Activated T-cell treated with anti-CD3 and anti-CD28 coated beads, Interleukin-2, amount 50 U/mL, for 4 hours (primary cell): ENCODE measurements around the gene CRPPA. TPM values are rescaled to one million over a fixed set of nuclear protein-coding genes. Genes with fewer than 3 reads are reported as not detected.

Experiments
- ATAC-seq, 2 donors: fragments of 200-7000 bp; cut with Tn5 transposase; one replicate each; pipeline ENCODE4 v1.10.0; 2021
- DNase-seq: peaks from one replicate; pipeline ENCODE4 v3.0.0-alpha.2; 2020
- H3K27me3 Mint-ChIP-seq: one replicate; pipeline ENCODE4 v1.8.0; 2021; ENCODE audit warnings: low read depth, mixed read lengths
- H3K36me3 Mint-ChIP-seq: one replicate; pipeline ENCODE4 v1.8.0; 2022; ENCODE audit warnings: mixed read lengths; ENCODE audit not compliant: insufficient read depth
- H3K4me1 Mint-ChIP-seq: one replicate; pipeline ENCODE4 v1.8.0; 2021; ENCODE audit warnings: low read depth, mixed read lengths
- H3K4me3 Mint-ChIP-seq: one replicate; pipeline ENCODE4 v1.8.0; 2021; ENCODE audit warnings: mild to moderate bottlenecking, moderate library complexity, mixed read lengths
- H3K9me3 Mint-ChIP-seq: one replicate; pipeline ENCODE4 v1.8.0; 2021; ENCODE audit warnings: mixed read lengths
- total RNA-seq, 3 donors: library from RNA; stranded (reverse); gene quantifications; one replicate each; pipeline ENCODE4 v1.2.1, GENCODE V29; 2021

Gene CRPPA
- total RNA-seq, 3 donors from 2014 or later: 0.46 to 1.2 (median 1.2) TPM

GRCh38 chr7:16416289-16417282 lies 4.8 kb downstream of the CRPPA start:
- H3K27me3 Mint-ChIP-seq: peaks cover 16% of the 10 kb centered on the region

GRCh38 chr7:16412274-16413254 lies 8.8 kb downstream of the CRPPA start:
- Mint-ChIP-seq H3K36me3 (no peaks in the 10 kb centered on the region), H3K27me3 (peaks cover 4% of the 10 kb centered on the region), H3K4me3 (no peak overlapping the region), H3K4me1 (no peaks in the 10 kb centered on the region), H3K9me3 (no peaks in the 10 kb centered on the region)
- ATAC-seq (no peak), DNase-seq (no peak)

More at GRCh38 chr7:16416289-16417282, 4.8 kb downstream of the CRPPA start:
- H3K36me3 Mint-ChIP-seq: no peaks in the 10 kb centered on the region
- no peak overlapping the region for H3K4me3 Mint-ChIP-seq
- DNase-seq (no peak), ATAC-seq (no peak)
- no peaks in the 10 kb centered on the region for H3K9me3 Mint-ChIP-seq
- H3K4me1 Mint-ChIP-seq: peaks cover 10% of the 10 kb centered on the region

GRCh38 chr7:16411391-16411790 lies 9.9 kb downstream of the CRPPA start:
- Mint-ChIP-seq H3K36me3 (no peaks in the 10 kb centered on the region), H3K9me3 (no peaks in the 10 kb centered on the region), H3K4me3 (no peak overlapping the region)

DNA sequence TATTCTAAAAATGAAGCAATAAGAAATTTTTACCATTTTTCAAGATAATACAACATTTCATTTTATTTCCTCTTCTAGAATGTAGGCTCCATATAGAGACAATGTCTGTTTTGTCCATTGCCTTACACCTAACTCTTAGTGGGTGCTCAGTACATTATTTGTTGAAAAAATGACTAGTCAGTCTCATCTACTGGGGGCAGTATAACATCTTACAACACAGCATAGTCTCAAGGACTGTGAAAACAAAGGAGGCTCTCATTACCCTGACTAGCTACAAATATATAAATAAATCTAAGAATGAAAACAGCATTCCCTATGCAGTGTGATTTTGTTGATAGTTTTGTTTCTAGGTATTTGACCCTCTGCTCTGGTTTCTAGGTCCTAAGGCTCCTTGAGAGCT lies 11.6 kb downstream of the CRPPA start:
- DNase-seq (no peak), ATAC-seq (no peak)
- Mint-ChIP-seq H3K27me3 (no peaks in the 10 kb centered on the region), H3K4me3 (no peak overlapping the region), H3K36me3 (no peaks in the 10 kb centered on the region), H3K4me1 (no peaks in the 10 kb centered on the region), H3K9me3 (no peaks in the 10 kb centered on the region)

More at GRCh38 chr7:16411391-16411790, 9.9 kb downstream of the CRPPA start:
- Mint-ChIP-seq H3K27me3 (no peaks in the 10 kb centered on the region), H3K4me1 (no peaks in the 10 kb centered on the region)
- ATAC-seq (no peak), DNase-seq (no peak)

GRCh38 chr7:16404636-16405035 lies 16.7 kb downstream of the CRPPA start:
- Mint-ChIP-seq H3K36me3 (no peaks in the 10 kb centered on the region), H3K27me3 (no peaks in the 10 kb centered on the region), H3K4me3 (no peak overlapping the region), H3K4me1 (no peaks in the 10 kb centered on the region), H3K9me3 (peaks cover 20% of the 10 kb centered on the region)
- DNase-seq: no peak
- ATAC-seq: no peak

GRCh38 chr7:16403475-16403874 lies 17.9 kb downstream of the CRPPA start:
- peaks cover 23% of the 10 kb centered on the region for H3K9me3 Mint-ChIP-seq
- H3K4me3 Mint-ChIP-seq: no peak overlapping the region
- no peaks in the 10 kb centered on the region for H3K4me1 Mint-ChIP-seq
- ATAC-seq: no peak
- DNase-seq: no peak
- H3K36me3 Mint-ChIP-seq: no peaks in the 10 kb centered on the region
- H3K27me3 Mint-ChIP-seq: no peaks in the 10 kb centered on the region

- H3K4me1 Mint-ChIP-seq: no peaks in the 10 kb centered on the region
- H3K27me3 Mint-ChIP-seq: no peaks in the 10 kb centered on the region
- no peak for DNase-seq
- no peak overlapping the region for H3K4me3 Mint-ChIP-seq
- ATAC-seq: no peak
- no peaks in the 10 kb centered on the region for H3K36me3 Mint-ChIP-seq
- H3K9me3 Mint-ChIP-seq: peaks cover 23% of the 10 kb centered on the region
Measured at GRCh38 chr7:16402940-16403339, 18.4 kb downstream of the CRPPA start.

DNA sequence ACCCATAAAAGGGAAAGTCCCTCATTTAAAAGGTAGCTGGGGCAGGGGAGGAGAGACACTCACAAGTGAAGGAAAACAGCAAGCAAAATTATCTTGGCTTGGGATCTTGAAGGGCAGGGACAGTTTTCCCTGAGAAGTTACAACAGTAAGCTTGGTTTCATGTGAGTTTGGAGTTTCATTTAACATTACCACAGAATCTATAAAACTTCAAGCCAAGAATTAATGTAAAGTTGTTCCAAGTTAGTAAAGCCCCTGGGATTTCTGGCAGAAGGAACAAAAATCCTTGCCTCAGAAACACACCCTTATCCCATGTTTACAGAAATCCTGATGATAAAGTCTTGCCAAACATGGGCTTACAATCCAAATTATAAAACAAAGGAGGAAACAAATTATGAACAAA lies 19.2 kb downstream of the CRPPA start:
- H3K27me3 Mint-ChIP-seq: no peaks in the 10 kb centered on the region
- H3K36me3 Mint-ChIP-seq: no peaks in the 10 kb centered on the region
- no peak overlapping the region for H3K4me3 Mint-ChIP-seq
- ATAC-seq (no peak), DNase-seq (no peak)
- no peaks in the 10 kb centered on the region for H3K4me1 Mint-ChIP-seq
- peaks cover 23% of the 10 kb centered on the region for H3K9me3 Mint-ChIP-seq

GRCh38 chr7:16400893-16401275 lies 20.5 kb downstream of the CRPPA start:
- Mint-ChIP-seq H3K27me3 (no peaks in the 10 kb centered on the region), H3K4me1 (no peaks in the 10 kb centered on the region), H3K4me3 (no peak overlapping the region), H3K9me3 (peaks cover 34% of the 10 kb centered on the region), H3K36me3 (no peaks in the 10 kb centered on the region)
- DNase-seq (no peak), ATAC-seq (no peak)

GRCh38 chr7:16399916-16400892 lies 21.1 kb downstream of the CRPPA start:
- DNase-seq: no peak
- Mint-ChIP-seq H3K36me3 (no peaks in the 10 kb centered on the region), H3K9me3 (peaks cover 36% of the 10 kb centered on the region), H3K4me3 (no peak overlapping the region), H3K4me1 (no peaks in the 10 kb centered on the region), H3K27me3 (no peaks in the 10 kb centered on the region)
- no peak for ATAC-seq

DNA sequence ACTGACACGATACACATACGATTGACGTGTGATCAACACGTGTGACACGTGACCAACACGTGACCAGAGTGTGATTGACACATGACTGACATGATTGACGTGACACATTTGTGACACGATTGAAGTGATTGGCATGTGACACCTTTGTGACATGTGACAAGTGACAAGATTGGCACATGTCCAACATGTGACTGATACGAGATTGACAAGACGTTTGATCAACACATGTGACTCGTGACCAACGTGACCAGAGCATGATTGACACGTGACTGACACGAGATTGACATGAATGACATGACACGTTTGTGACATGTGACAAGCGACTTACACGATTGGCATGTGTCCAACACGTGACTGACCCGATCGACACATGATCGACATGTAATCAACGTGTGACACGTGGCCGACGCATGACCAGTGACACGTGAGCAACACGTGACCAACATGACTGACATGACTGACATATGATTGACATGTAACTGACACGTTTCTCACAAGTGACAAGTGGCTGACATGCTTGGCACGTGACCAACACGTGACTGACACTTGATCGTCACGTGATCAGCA lies 22.0 kb downstream of the CRPPA start:
- no peak for DNase-seq
- H3K4me3 Mint-ChIP-seq: no peak overlapping the region

DNA sequence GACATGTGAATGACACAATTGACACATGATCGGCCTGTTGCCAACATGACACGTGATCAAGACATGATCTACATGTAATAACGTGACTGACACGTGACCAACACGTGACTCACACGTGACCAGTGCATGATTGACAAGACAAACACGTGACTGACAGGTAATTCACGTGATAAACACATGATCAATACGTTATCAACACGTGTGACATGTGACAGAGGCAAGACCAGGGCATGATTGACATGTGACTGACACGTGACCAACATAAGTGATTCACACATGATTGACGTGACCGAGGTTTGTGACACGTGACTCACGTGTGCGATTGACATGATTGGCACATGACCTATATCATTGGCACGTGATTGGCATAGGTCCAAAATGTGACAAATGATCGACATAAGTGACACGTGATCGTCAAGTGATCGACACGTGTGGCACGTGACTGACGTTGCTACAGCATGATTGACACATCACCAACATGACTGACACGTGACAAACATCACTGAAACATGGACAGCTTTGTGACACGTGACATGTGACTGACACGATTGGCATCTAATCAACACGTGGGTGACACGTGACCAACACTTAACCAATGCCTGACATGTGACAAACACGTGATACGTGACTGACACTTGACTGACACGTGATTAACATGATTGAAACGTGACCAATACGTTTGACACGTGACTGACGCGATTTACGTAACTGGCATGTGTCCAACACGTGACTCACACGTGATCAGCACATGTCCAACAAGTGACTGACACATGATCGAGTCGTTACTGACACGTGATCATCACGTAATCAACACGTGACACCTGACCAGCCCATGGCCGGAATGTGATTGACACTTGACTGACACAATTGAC lies 23.0 kb downstream of the CRPPA start:
- DNase-seq: no peak

More for the DNA sequence above, 22.0 kb downstream of the CRPPA start:
- ATAC-seq: no peak
- Mint-ChIP-seq H3K9me3 (peaks cover 36% of the 10 kb centered on the region), H3K27me3 (no peaks in the 10 kb centered on the region), H3K4me1 (no peaks in the 10 kb centered on the region), H3K36me3 (no peaks in the 10 kb centered on the region)

More for the DNA sequence above, 23.0 kb downstream of the CRPPA start:
- H3K9me3 Mint-ChIP-seq: peaks cover 36% of the 10 kb centered on the region
- no peak for ATAC-seq
- H3K4me3 Mint-ChIP-seq: no peak overlapping the region
- H3K27me3 Mint-ChIP-seq: no peaks in the 10 kb centered on the region
- no peaks in the 10 kb centered on the region for H3K4me1 Mint-ChIP-seq
- peaks cover 2% of the 10 kb centered on the region for H3K36me3 Mint-ChIP-seq
